PFSK-1 (cell line): ENCODE measurements around the gene C10orf120.

Source experiments
- FOXP2 ChIP-seq: optimal IDR thresholded peaks from 2 replicates; pipeline ENCODE3; 2011; ENCODE audit warnings: borderline replicate concordance, control low read depth, inconsistent platforms; ENCODE audit not compliant: insufficient read depth; ENCODE audit errors: extremely low read length, extremely low read depth
- POLR2AphosphoS5 ChIP-seq: IDR thresholded peaks from 2 replicates; pipeline ENCODE4 v1.6.1; 2012; ENCODE audit warnings: low read depth, mild to moderate bottlenecking, control low read depth, low read length, moderate library complexity
- SIN3A ChIP-seq: IDR thresholded peaks from 2 replicates; pipeline ENCODE4 v1.6.1; 2012; ENCODE audit warnings: mild to moderate bottlenecking, low read length, moderate library complexity, borderline replicate concordance; ENCODE audit not compliant: insufficient read depth
- TAF1 ChIP-seq: IDR thresholded peaks from 2 replicates; pipeline ENCODE4 v1.6.1; 2012; ENCODE audit warnings: low read length, control low read depth, borderline replicate concordance; ENCODE audit not compliant: insufficient read depth
- TF ChIP-seq, protein P1 (sequence below), 2 experiments: IDR thresholded peaks; 2 replicates each; pipeline versions ENCODE4 v1.6.1 to v1.8.0; 2011 to 2012; ENCODE audit warnings: low read depth in 2 of 2, low read length in 2 of 2, control low read depth in 1 of 2, inconsistent platforms in 1 of 2, mild to moderate bottlenecking in 1 of 2, moderate library complexity in 1 of 2; ENCODE audit not compliant: insufficient read depth in 1 of 2

C10orf120 gene

DNA sequence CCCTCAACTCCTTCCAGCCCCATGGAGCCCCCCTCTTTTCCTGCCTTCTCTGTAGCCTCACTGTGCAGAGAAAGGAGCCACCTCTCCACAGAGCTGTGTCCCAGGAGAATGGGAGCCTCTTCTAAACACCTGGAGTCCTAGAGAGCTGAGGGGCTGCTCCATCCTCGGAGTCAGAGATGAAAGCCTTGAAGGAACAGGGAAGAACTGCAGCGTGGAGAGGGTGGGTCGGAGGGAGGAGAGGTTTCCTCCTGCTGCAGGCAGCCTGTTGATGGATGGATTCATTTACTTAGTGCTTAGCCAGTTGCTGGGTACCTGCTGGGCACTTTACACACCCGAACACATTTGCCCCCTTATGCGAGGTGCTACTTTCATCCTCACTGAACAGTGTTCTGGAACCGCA, 39.0 kb downstream of the C10orf120 start:
- no peak for TF ChIP-seq SIN3A
- no peak for TF ChIP-seq TAF1
- TF ChIP-seq, protein P1, sequence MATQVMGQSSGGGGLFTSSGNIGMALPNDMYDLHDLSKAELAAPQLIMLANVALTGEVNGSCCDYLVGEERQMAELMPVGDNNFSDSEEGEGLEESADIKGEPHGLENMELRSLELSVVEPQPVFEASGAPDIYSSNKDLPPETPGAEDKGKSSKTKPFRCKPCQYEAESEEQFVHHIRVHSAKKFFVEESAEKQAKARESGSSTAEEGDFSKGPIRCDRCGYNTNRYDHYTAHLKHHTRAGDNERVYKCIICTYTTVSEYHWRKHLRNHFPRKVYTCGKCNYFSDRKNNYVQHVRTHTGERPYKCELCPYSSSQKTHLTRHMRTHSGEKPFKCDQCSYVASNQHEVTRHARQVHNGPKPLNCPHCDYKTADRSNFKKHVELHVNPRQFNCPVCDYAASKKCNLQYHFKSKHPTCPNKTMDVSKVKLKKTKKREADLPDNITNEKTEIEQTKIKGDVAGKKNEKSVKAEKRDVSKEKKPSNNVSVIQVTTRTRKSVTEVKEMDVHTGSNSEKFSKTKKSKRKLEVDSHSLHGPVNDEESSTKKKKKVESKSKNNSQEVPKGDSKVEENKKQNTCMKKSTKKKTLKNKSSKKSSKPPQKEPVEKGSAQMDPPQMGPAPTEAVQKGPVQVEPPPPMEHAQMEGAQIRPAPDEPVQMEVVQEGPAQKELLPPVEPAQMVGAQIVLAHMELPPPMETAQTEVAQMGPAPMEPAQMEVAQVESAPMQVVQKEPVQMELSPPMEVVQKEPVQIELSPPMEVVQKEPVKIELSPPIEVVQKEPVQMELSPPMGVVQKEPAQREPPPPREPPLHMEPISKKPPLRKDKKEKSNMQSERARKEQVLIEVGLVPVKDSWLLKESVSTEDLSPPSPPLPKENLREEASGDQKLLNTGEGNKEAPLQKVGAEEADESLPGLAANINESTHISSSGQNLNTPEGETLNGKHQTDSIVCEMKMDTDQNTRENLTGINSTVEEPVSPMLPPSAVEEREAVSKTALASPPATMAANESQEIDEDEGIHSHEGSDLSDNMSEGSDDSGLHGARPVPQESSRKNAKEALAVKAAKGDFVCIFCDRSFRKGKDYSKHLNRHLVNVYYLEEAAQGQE (IDR thresholded peaks at IDR 0.05; ENCODE audit: insufficient read depth in 1 of 2, low read depth in 2 of 2, low read length in 2 of 2) = no peak
- TF ChIP-seq POLR2AphosphoS5 = no peak
- no peak for TF ChIP-seq FOXP2

DNA sequence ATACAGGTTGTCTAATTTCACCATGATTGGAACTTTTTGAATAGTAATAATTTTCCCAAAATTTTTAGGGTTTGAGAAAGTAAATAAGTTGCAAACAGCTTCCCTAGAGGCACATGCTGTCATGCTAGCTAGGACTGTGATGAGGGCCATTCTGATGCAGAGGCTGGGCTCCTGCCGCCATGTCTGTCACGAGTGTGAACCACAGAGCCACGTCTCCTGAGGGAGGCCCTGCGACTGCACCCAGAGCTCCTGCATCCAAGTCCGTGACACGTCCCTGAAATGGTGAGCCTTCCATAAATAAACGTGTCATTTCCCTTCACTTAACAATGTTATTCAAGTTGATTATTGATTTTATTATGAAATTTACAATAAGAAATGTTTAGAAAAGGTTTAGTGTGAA, 40.0 kb downstream of the C10orf120 start:
- no peak for TF ChIP-seq SIN3A
- no peak for TF ChIP-seq POLR2AphosphoS5
- no peak for TF ChIP-seq FOXP2

DNA sequence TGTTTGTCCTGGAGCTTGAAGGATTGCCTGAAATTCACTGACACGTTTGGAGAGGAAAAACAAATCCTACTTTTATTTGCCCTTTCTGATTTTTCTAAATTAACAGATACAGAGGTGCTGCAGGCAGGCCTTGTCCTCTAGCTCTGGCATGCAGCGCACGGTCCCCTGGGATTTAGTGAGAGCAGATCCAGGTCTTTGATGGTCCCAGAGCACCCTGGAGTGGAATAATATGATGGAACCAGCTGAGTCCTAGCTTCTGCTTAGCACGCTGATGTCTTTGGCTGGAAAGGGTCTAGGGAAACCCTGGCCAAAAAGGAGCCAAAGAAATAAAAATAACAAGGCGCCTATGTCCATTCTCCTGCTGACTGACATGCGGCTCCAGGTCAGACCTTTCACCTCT, 40.5 kb downstream of the C10orf120 start:
- TF ChIP-seq, protein P1 (IDR thresholded peaks at IDR 0.05; ENCODE audit: insufficient read depth in 1 of 2, low read depth in 2 of 2, low read length in 2 of 2) = no peak
- TF ChIP-seq FOXP2 (no peak), SIN3A (no peak), TAF1 (no peak), POLR2AphosphoS5 (no peak)

DNA sequence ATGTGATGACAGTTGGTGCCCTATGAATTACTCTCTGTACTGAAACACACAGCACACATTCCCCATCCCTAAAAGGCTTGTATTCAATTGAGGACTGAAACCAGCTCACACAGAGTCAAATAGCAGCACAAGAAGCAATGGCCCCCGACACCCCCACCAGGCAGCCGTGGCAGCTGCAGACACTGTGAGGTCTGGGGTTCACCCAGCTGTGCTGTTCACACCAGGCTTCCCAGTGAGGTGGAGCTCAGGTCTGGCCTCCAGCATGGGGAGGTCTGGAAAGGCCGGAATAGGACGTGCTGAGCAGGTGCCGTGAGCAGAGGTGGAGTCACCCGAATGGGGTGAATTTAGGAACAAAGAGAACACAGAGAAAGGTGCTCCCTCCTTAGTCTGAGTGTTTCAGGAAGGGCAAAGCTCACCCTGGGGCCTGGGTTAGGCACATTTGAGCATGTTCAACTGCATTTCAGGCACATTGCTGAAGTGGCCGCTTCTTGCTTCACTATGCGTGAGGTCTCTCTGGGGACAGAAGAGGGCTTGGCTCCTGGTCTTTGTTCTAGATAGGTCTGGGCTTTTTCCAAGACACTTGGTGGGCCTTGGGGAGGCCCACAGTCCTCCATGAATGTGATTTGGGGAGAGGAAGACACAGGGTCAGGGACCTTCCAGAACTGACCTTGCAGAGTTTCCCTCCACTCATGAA, 41.1 kb downstream of the C10orf120 start:
- TF ChIP-seq FOXP2 (no peak), SIN3A (no peak), POLR2AphosphoS5 (no peak), TAF1 (no peak)
- TF ChIP-seq, protein P1 (IDR thresholded peaks at IDR 0.05; ENCODE audit: insufficient read depth in 1 of 2, low read depth in 2 of 2, low read length in 2 of 2) = no peak

DNA sequence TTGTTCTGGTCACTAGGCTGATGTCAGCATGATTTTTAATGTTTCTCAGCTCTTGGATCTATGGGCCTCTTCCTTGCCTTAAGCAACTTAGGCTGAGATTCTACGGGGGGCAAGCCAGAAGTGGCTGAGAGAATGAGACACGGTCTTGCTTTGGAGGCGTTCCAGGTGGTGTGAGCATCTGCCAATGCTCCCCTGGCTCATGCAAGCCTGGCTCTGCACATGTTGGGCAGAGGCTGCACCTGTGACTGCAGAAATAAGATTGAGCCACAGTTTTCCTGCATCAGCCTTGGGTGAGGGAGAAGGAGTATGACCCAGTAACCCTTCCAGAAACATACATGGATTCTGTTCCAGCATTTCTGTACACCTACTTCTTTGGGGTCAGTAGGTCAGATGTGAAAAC, 41.9 kb downstream of the C10orf120 start:
- TF ChIP-seq TAF1 = no peak
- TF ChIP-seq, protein P1 (IDR thresholded peaks at IDR 0.05; ENCODE audit: insufficient read depth in 1 of 2, low read depth in 2 of 2, low read length in 2 of 2) = no peak
